ENCODE results near the gene IARS2. TPM values are rescaled to one million over a fixed set of nuclear protein-coding genes. Genes with fewer than 3 reads are reported as not detected.

Gene IARS2
- total RNA-seq, 1 donor from 2014 or later, result 67.0 TPM

DNA sequence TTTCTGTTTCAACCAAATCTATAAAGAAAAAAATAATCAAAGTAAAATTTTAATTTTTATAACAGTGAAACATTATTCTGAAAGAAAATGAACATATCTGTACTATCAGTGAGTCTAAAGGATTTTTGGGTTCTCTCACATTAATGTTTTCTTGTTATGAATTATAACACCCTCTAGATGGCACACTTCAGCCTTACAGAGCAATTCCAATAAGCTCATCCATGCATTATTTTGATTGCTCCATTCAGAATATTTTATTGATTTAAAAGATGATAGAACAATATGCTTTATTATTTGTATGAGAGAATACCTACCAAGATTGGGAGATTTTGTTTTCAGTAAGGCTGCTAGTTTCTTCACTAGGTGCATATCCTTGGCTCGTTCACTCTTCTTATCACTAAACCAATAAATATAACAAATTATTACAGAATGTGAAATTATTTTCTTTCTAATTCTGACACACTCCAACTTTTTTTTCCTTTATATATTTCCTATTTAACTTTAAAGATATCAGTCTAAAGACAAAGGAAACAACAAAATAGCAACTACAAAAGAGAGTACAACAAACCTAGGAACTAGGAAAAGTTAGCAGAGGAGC, 95.9 kb downstream of the IARS2 start:
- no peak for DNase-seq (ENCODE audit: extremely low spot score, unreplicated experiment)
- TF ChIP-seq CTCF (IDR thresholded peaks at IDR 0.05), result peak; percentile 67
- Mint-ChIP-seq H3K4me1 (ENCODE audit: unreplicated experiment) (peaks cover 6% of the 10 kb centered on the region), H3K36me3 (ENCODE audit: unreplicated experiment) (peaks cover 36% of the 10 kb centered on the region), H3K4me3 (ENCODE audit: unreplicated experiment) (no peak overlapping the region), H3K27ac (ENCODE audit: unreplicated experiment) (no peak overlapping the region), H3K9me3 (ENCODE audit: unreplicated experiment) (no peaks in the 10 kb centered on the region), H3K27me3 (ENCODE audit: unreplicated experiment) (no peaks in the 10 kb centered on the region)

- Mint-ChIP-seq H3K9me3 (ENCODE audit: unreplicated experiment) (no peaks in the 10 kb centered on the region), H3K4me3 (ENCODE audit: unreplicated experiment) (no peak overlapping the region), H3K27me3 (ENCODE audit: unreplicated experiment) (no peaks in the 10 kb centered on the region), H3K36me3 (ENCODE audit: unreplicated experiment) (peaks cover 21% of the 10 kb centered on the region), H3K27ac (ENCODE audit: unreplicated experiment) (no peak overlapping the region), H3K4me1 (ENCODE audit: unreplicated experiment) (no peaks in the 10 kb centered on the region)
- no peak for TF ChIP-seq CTCF (IDR thresholded peaks at IDR 0.05)
- DNase-seq (ENCODE audit: extremely low spot score, unreplicated experiment), result no peak
These were observed 101.8 kb downstream of the IARS2 start for GRCh38 chr1:220195701-220196100.

Small RNA genes lying within 50 kb of the gene (microRNA-seq; reads per million reads assigned to microRNA genes)
- gene MIR194-1 (ENCODE audit: unreplicated experiment) (not detected), gene MIR215 (ENCODE audit: unreplicated experiment) (not detected)

Other genes with a start within 250 kb of the IARS2 start
- 0.13 TPM in 1 of 2 replicates, not detected in the other for gene SLC30A10, start 165.6 kb upstream of the IARS2 start, total RNA-seq
- gene EPRS1, start 47.6 kb upstream of the IARS2 start, total RNA-seq, result 158 and 165 TPM in 2 replicates
- 23.3 and 24.6 TPM in 2 replicates for gene BPNT1, start 4.3 kb upstream of the IARS2 start, total RNA-seq
- gene RAB3GAP2, start 178.3 kb downstream of the IARS2 start, total RNA-seq, result 39.9 and 49.1 TPM in 2 replicates